ENCODE measurements around the gene ETV5.

ETV5 gene

DNA sequence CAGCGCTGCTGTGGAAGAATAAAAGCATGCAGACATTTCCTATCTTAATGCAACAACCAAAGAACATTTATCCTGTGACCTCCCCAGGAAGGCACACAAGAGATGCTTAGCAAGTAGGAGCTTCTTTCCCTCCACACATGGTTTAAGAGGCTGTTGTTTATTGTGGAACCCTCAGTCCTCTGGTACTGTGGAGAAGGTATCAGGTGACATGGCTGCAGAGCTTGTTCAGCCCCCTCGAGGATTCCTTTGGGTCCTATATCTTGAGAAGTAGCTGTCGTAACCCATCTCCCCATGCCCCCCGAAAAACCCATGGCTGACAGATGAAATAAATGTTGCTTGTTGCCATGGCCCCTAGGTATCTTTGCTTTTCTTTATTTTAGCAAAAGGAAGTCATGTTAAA is 20.3 kb upstream of the ETV5 start:
- no peaks in the 10 kb centered on the region for H3K27me3 ChIP-seq (ENCODE audit: insufficient read depth, low read depth, severe bottlenecking)
- no peak overlapping the region for H3K27ac ChIP-seq
- H3K9me3 ChIP-seq (ENCODE audit: severe bottlenecking), result no peaks in the 10 kb centered on the region
- TF ChIP-seq, protein P1, sequence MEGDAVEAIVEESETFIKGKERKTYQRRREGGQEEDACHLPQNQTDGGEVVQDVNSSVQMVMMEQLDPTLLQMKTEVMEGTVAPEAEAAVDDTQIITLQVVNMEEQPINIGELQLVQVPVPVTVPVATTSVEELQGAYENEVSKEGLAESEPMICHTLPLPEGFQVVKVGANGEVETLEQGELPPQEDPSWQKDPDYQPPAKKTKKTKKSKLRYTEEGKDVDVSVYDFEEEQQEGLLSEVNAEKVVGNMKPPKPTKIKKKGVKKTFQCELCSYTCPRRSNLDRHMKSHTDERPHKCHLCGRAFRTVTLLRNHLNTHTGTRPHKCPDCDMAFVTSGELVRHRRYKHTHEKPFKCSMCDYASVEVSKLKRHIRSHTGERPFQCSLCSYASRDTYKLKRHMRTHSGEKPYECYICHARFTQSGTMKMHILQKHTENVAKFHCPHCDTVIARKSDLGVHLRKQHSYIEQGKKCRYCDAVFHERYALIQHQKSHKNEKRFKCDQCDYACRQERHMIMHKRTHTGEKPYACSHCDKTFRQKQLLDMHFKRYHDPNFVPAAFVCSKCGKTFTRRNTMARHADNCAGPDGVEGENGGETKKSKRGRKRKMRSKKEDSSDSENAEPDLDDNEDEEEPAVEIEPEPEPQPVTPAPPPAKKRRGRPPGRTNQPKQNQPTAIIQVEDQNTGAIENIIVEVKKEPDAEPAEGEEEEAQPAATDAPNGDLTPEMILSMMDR (IDR thresholded peaks at IDR 0.05; ENCODE audit: low read depth, low read length), result no peak
- DNase-seq, result no peak
- H3K36me3 ChIP-seq, result no peaks in the 10 kb centered on the region
- no peak overlapping the region for H3K4me3 ChIP-seq (ENCODE audit: low read depth, low read length)

DNA sequence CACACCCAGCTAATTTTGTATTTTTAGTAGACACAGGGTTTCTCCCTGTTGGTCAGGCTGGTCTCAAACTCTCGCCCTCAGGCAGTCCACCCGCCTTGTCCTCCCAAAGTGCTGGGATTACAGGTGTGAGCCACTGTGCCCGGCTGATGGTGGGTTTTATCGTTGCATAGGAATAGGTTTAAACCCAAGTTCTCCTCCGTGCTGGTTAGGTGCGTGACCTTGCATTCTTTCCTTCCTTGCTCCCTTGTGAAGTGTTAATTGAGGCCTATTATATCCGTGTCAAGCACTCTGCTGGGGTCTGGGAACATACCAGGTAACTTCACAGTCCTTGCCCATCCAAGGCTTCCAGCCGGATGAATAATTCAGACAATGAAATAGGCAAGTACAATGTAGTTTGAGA is 19.3 kb upstream of the ETV5 start:
- no peaks in the 10 kb centered on the region for H3K36me3 ChIP-seq
- no peak overlapping the region for H3K27ac ChIP-seq
- no peak for DNase-seq
- TF ChIP-seq, protein P1 (IDR thresholded peaks at IDR 0.05; ENCODE audit: low read depth, low read length), result no peak
- H3K9me3 ChIP-seq (ENCODE audit: severe bottlenecking), result no peaks in the 10 kb centered on the region
- no peak overlapping the region for H3K4me3 ChIP-seq (ENCODE audit: low read depth, low read length)
- H3K27me3 ChIP-seq (ENCODE audit: insufficient read depth, low read depth, severe bottlenecking), result no peaks in the 10 kb centered on the region

DNA sequence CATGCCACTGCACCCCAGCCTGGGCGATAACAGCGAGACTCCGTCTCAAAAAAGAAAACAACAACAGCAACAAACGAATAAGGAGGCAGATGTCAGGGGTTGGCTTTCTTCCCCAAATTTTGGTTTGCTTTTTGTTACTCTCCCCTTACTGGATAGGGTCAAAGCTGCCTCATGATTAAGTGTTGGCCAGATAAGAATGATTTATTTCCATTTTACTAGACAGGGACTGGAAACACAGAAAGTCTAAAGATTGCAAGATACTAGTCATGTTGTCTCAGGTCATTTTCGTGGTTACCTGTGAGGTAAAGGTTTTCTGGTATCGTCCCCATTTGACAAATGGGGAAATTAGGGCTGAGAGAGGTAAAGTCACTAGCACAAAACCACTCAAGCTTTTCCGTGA is 18.6 kb upstream of the ETV5 start:
- H3K36me3 ChIP-seq, result no peaks in the 10 kb centered on the region
- H3K4me3 ChIP-seq (ENCODE audit: low read depth, low read length), result no peak overlapping the region
- H3K9me3 ChIP-seq (ENCODE audit: severe bottlenecking), result no peaks in the 10 kb centered on the region
- DNase-seq, result no peak
- TF ChIP-seq, protein P1 (IDR thresholded peaks at IDR 0.05; ENCODE audit: low read depth, low read length), result no peak
- H3K27ac ChIP-seq, result no peak overlapping the region
- H3K27me3 ChIP-seq (ENCODE audit: insufficient read depth, low read depth, severe bottlenecking), result no peaks in the 10 kb centered on the region

DNA sequence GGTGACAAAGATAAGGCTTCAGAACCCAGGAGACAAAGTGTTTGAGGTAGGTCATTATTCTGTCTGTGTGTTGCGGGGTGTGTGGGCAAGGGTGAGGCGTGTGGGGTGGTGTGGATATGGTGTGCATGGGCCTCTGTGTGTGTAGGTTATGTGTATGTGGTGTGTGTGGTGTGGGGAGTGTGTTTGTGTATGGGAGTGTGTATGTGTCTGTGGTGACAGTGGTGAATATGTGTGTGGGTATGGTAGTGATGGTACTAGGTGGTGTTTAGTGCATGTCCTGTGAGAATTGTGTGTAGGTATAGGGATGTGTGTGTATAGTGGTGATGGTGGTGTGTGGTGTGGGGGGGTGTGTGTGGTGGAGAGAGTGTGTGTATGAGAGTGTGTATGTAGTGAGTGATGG is 16.2 kb upstream of the ETV5 start:
- no peak overlapping the region for H3K4me3 ChIP-seq (ENCODE audit: low read depth, low read length)
- no peak overlapping the region for H3K27ac ChIP-seq
- TF ChIP-seq, protein P1 (IDR thresholded peaks at IDR 0.05; ENCODE audit: low read depth, low read length), result no peak
- no peak for DNase-seq
- no peaks in the 10 kb centered on the region for H3K36me3 ChIP-seq
- no peaks in the 10 kb centered on the region for H3K9me3 ChIP-seq (ENCODE audit: severe bottlenecking)
- H3K27me3 ChIP-seq (ENCODE audit: insufficient read depth, low read depth, severe bottlenecking), result no peaks in the 10 kb centered on the region

DNA sequence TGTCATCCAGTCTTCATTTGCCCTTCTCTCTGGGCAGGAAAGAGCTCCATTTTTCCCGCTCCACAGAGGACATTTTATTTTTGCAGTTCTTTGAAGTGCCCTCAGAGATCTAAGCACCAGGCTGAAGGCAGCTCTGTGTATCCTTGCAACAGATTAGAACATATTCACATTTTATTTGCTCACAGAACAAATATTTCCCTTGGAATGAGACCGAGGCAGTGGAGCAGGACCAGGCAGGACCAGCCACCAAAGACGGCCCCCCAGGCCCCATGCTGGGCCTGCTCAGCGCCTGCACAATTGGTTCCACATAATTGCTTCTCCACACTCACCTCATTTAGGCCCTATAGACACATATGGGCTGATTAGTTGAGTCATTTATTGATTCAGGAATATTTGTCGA is 15.7 kb upstream of the ETV5 start:
- DNase-seq, result no peak
- Histone ChIP-seq H3K27me3 (ENCODE audit: insufficient read depth, low read depth, severe bottlenecking) (no peaks in the 10 kb centered on the region), H3K9me3 (ENCODE audit: severe bottlenecking) (no peaks in the 10 kb centered on the region), H3K27ac (no peak overlapping the region), H3K4me3 (ENCODE audit: low read depth, low read length) (no peak overlapping the region), H3K36me3 (no peaks in the 10 kb centered on the region)
- TF ChIP-seq, protein P1 (IDR thresholded peaks at IDR 0.05; ENCODE audit: low read depth, low read length), result no peak

DNA sequence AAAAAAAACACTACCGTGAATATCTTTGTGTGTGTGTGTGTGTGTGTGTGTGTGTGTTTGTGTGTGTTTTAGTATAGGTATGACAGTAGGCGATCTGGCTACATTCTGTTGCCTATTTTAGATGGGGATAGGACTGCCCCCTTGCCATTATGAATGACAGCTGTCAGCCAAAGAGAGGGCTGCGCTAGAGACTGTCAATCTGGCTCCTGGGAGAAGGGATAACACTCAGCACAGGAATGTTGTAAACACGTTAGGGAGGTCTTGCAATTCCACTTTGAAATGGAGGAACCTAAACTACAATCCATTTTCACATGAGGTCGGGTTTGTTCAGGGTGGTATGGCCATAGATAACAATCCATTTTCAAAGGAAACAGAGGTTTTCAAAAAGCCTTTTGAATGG is 14.1 kb upstream of the ETV5 start:
- no peak for DNase-seq
- TF ChIP-seq, protein P1 (IDR thresholded peaks at IDR 0.05; ENCODE audit: low read depth, low read length), result no peak
- H3K27me3 ChIP-seq (ENCODE audit: insufficient read depth, low read depth, severe bottlenecking), result no peaks in the 10 kb centered on the region
- H3K9me3 ChIP-seq (ENCODE audit: severe bottlenecking), result no peaks in the 10 kb centered on the region
- H3K4me3 ChIP-seq (ENCODE audit: low read depth, low read length), result no peak overlapping the region
- no peak overlapping the region for H3K27ac ChIP-seq
- no peaks in the 10 kb centered on the region for H3K36me3 ChIP-seq

Data from WERI-Rb-1 (cell line).